ENCODE results near the gene PRRG2.

Gene PRRG2

GRCh38 chr19:49557641-49558325 lies 23.3 kb upstream of the PRRG2 start:
- DNase-seq, result no peak

- no peak for DNase-seq
Observed at GRCh38 chr19:49558591-49558990, 22.5 kb upstream of the PRRG2 start.

- no peak for DNase-seq
Observed at GRCh38 chr19:49559443-49559842, 21.7 kb upstream of the PRRG2 start.

DNA sequence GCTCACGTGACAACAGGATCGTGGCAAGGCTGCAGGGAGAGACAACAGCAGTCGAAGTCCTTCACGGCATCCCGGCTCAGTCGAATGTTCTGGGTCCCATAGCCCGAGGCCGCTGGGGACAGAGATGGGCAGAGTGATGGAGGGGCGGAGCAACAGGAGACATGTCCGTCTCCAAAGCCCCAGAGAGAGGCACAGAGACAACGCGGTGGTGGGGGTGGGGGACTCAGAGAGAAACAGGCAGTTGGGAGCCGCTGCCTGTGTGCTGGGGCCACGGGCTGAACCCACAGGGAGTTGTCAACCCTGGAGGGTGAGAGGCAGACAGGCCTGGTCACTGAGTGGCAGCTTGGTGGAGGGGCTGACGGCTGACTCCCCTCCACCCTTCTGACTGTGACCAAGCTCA lies 21.2 kb upstream of the PRRG2 start:
- DNase-seq, result no peak

DNA sequence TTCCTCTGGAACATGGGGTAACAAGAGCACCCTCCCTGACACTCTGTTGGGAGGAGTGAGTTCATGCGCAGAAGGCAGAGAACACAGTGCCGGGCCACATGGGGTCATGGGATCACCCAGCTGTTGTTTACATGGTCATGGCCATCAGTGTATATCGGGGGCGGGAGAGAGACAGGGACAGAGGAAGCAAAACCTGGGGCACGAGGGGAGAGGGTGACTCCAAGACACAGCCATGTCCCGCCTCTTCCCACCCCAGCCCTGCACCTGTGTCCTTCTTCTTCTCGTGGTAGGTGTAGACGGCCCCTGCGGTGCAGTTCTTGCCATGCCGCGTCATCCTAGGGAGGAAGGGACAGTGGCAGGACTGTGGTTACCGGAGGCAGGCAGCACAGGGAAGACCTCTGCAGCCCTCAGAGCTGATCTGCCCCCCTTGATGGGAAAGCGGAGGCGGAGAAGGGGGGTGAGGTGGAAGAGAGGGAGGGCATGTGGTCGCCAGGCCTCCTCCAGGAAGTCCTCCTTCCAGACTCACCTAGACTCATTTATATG lies 20.7 kb upstream of the PRRG2 start:
- DNase-seq, result no peak

GRCh38 chr19:49564616-49565045 lies 16.5 kb upstream of the PRRG2 start:
- no peak for DNase-seq

GRCh38 chr19:49565261-49565660 lies 15.9 kb upstream of the PRRG2 start:
- no peak for DNase-seq

DNA sequence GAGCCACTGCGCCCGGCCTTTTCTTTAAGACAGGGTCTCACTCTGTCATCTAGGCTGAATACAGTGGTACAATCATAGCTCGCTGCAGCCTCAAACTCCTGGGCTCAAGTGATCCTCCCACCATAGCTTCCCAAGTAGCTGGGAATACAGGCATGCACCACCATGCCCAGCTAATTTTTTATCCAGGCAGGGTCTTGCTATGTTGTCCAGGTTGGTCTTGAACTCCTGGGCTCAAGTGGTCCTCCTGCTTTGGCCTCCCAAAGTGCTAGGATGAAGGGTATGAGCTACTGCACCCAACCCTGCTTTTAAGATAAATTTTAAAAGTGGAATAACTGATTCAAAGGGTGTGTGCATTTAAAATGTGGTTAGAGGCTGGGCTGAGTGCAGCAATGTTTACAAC lies 14.8 kb upstream of the PRRG2 start:
- no peak for DNase-seq

- DNase-seq, result no peak
Observed at GRCh38 chr19:49567861-49568441, 13.2 kb upstream of the PRRG2 start.

GRCh38 chr19:49570138-49570856 lies 10.8 kb upstream of the PRRG2 start:
- DNase-seq, result no peak

GRCh38 chr19:49570997-49571676 lies 10.0 kb upstream of the PRRG2 start:
- no peak for DNase-seq

DNA sequence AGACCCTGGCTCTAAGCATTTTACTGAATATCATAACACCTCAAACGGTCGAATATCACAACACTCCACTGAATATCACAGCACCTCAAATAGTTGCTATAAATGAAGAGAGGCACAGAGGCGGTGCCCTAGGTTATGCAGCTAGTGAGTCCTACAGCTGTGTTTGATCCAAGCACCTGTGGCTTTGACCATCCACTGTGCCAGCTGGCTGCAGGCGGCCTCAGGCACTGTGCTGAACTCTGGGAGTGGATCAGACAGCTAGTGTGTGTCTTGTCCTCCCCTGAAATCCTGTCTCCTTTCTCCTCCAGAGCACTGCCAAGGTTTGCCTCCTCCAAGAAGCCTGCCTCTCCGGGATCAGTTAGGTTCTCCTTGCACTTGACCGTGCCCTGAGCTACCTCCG lies 8.1 kb upstream of the PRRG2 start:
- DNase-seq, result no peak

GRCh38 chr19:49573425-49573824 lies 7.7 kb upstream of the PRRG2 start:
- DNase-seq, result no peak

DNA sequence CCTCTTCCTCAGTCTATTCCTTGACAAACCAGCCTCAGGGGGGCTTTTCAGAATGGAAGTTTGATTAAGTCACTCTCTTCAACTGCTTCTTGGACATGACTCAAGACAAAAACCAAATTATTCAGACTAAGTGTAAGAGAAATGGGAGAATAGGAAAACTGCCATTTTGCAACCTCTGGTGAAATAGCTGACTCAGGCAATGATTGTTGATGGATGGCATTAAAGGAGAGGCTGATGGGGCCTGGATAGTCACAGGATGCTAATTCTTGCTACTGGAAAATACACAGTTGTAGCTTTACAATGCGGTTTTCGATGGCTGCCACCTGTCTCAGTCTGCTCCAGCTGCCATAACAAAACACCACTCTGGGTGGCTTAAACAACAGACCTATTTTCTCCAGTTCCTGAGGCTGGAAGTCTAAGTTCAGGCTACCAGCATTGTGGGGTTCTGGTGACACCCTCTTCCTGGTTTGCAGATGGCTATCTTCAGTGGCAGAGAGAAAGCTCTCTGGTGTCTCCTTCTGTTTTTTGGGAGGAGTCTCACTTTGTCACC lies 6.8 kb upstream of the PRRG2 start:
- no peak for DNase-seq

- no peak for DNase-seq
Observed at GRCh38 chr19:49579193-49579592, 1.9 kb upstream of the PRRG2 start.

GRCh38 chr19:49579947-49580263 lies 1.2 kb upstream of the PRRG2 start:
- DNase-seq, result no peak

DNA sequence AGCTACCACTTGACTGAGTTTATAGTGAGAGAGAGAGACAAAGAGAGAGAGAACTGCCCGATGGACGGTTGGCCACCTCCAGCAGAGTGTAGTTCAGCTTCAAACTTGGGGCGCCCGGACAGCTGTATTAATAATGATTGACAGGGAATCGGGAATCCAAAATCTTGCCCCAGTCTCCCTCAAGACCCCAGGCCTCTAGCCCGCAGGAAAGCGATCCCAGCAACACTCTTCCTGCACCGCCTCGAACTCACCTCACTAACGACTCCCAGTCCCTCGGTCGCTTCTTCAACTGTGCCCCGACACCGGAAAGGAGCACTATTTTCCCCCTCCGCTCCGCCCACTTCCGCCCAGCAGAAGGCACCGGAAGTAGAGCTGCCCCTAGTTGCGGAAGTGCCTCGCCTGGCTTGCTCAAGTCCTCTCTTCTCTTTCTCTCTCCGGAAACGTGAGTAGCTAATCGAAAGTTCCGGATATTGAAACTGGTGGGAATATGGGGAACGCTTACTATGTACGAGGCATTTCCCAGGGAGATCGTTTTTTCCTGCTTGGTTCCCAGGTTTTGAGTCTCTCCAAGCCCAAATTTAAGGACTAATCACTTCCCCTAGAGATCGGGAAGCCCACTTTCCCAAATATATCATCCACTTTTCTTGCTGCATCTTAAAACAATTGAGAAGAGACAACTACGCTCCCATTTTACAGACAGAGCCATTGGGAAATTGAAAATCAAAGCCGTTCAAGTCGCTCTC lies 681 bp upstream of the PRRG2 start, which contains the start of gene NOSIP:
NOSIP (minus strand) TSS at position 293 of the 743 bp plus-strand sequence. CDS start 19,865 bp downstream, outside the sequence.
- DNase-seq, result peak; percentile 56

DNA sequence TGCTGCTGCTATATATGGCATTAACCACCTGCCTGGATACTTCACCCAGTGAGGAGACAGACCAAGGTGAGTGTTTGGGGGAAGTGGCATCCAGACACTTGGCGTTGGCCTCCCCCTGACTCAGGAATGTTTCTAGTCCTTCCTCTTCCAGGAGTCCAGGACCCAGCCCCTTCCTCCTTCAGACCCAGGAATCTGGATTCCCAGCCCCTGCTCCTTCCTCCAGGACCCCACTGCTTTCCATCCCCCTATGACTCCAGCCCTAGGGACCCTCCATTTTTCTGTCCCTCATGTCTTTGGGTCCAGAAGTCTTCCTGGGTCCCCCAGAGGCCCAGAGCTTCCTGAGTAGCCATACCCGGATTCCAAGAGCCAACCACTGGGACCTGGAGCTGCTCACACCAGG lies 2.1 kb downstream of the PRRG2 start:
- no peak for DNase-seq

GRCh38 chr19:49585023-49585422 lies 3.9 kb downstream of the PRRG2 start:
- no peak for DNase-seq

DNA sequence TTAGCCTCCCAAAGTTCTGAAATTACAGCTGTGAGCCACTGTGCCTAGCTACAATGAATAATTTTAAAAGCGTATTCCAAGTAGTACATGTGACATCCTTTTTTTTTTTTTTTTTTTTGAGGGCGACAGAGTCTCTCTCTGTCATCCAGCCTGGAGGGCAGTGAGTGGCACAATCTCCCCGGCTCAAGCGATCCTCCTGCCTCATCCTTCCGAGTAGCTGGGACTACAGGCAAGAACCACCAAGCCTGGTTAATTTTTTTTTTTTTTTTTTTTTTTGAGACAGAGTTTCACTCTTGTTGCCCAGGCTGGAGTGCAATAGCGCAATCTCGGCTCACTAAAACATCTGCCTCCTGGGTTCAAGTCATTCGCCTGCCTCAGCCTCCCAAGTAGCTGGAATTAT lies 6.1 kb downstream of the PRRG2 start:
- DNase-seq, result no peak

DNA sequence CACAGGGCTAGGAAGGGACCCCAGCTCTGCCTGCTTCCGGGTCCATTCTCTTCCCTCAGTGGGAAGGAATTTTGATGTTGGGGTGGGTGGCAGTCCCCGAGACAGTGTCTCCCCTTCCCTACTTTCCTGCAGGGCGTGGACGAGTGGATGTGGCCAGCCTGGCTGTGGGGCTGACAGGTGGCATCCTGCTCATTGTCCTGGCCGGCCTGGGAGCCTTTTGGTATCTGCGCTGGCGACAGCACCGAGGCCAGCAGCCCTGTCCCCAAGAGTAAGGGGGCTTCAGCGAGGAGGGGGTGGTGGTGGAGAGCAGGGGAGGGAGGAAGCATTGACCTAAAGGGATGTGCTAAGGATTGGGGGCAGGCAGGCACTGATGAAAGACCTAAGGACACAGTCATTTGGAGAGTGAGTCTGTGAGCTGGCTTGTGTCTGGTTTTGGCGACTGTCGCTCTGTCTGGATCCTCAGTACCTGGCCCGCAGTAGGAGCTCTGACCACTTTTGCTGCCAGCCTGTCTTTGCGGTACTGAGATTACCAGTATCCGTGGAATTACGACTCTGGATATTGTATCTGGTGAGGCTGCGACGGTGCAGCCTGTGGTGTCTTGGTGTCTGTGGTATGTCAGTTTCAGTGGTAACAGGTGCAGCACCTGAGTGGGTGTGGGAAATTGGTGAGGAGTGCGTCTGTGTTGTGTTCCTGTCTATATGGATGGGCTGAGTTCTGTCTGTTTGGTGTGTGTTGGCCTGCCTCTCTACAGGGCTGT lies 7.4 kb downstream of the PRRG2 start:
- no peak for DNase-seq

GRCh38 chr19:49589502-49589905 lies 8.4 kb downstream of the PRRG2 start:
- no peak for DNase-seq
